Neural crest cell (in vitro differentiated cells): Measurements from ENCODE around the gene PACRG. TPM values are rescaled to one million over a fixed set of nuclear protein-coding genes. Genes with fewer than 3 reads are reported as not detected.

Source experiments
- DNase-seq: peaks from one replicate; pipeline ENCODE4 v3.0.0; 2021; ENCODE audit warnings: low read depth, mixed read lengths, low spot score
- H3K27ac Mint-ChIP-seq: one replicate; pipeline ENCODE4 v1.8.0; 2021; ENCODE audit warnings: mild to moderate bottlenecking, mixed read lengths; ENCODE audit not compliant: unreplicated experiment
- H3K27me3 Mint-ChIP-seq: 2 replicates; pipeline ENCODE4 v1.8.0; 2021; ENCODE audit warnings: low read depth, mild to moderate bottlenecking, mixed read lengths
- H3K36me3 Mint-ChIP-seq: 2 replicates; pipeline ENCODE4 v1.8.0; 2021; ENCODE audit warnings: low read depth, mild to moderate bottlenecking, mixed read lengths
- H3K4me1 Mint-ChIP-seq: 2 replicates; pipeline ENCODE4 v1.8.0; 2021; ENCODE audit warnings: mixed read lengths
- H3K4me3 Mint-ChIP-seq: one replicate; pipeline ENCODE4 v1.8.0; 2021; ENCODE audit warnings: mild to moderate bottlenecking, mixed read lengths
- H3K9me3 Mint-ChIP-seq: 2 replicates; pipeline ENCODE4 v1.8.0; 2021; ENCODE audit warnings: mixed read lengths
- CTCF ChIP-seq: fragments of 200-600 bp; sonication (generic); conservative IDR thresholded peaks from 2 replicates; pipeline ENCODE4 v1.5.0; 2021; ENCODE audit warnings: antibody characterized with exemption, mild to moderate bottlenecking
- total RNA-seq: library from RNA; stranded (reverse); gene quantifications from 2 replicates; pipeline ENCODE4 v1.2.1, GENCODE V29; 2021

Gene PACRG
- total RNA-seq, 1 donor from 2014 or later = 1.8 TPM

- Mint-ChIP-seq H3K9me3 (peaks cover 7% of the 10 kb centered on the region), H3K4me3 (peak overlapping the region; percentile 74), H3K27me3 (no peaks in the 10 kb centered on the region), H3K27ac (peak overlapping the region; percentile 87), H3K4me1 (peaks cover 70% of the 10 kb centered on the region), H3K36me3 (peaks cover 5% of the 10 kb centered on the region)
- TF ChIP-seq CTCF = no peak
- DNase-seq = no peak
These were observed 129.6 kb downstream of the PACRG start for GRCh38 chr6:162857326-162857725.

- Mint-ChIP-seq H3K4me3 (no peak overlapping the region), H3K27me3 (no peaks in the 10 kb centered on the region), H3K36me3 (peaks cover 5% of the 10 kb centered on the region), H3K4me1 (peaks cover 28% of the 10 kb centered on the region), H3K27ac (no peak overlapping the region), H3K9me3 (peaks cover 8% of the 10 kb centered on the region)
- no peak for DNase-seq
- no peak for TF ChIP-seq CTCF
These were observed 134.7 kb downstream of the PACRG start for GRCh38 chr6:162862462-162862861.

- Mint-ChIP-seq H3K9me3 (peaks cover 9% of the 10 kb centered on the region), H3K4me1 (peaks cover 23% of the 10 kb centered on the region), H3K27me3 (no peaks in the 10 kb centered on the region), H3K4me3 (no peak overlapping the region), H3K36me3 (peaks cover 4% of the 10 kb centered on the region), H3K27ac (no peak overlapping the region)
- no peak for DNase-seq
- no peak for TF ChIP-seq CTCF
These were observed 135.2 kb downstream of the PACRG start for GRCh38 chr6:162862941-162863340.

- Mint-ChIP-seq H3K27ac (no peak overlapping the region), H3K9me3 (peaks cover 5% of the 10 kb centered on the region)
- TF ChIP-seq CTCF = no peak
These were observed 136.0 kb downstream of the PACRG start for GRCh38 chr6:162863821-162864220.

GRCh38 chr6:162864911-162865310, 137.1 kb downstream of the PACRG start:
- TF ChIP-seq CTCF = no peak
- peaks cover 3% of the 10 kb centered on the region for H3K9me3 Mint-ChIP-seq
- DNase-seq = no peak
- H3K4me1 Mint-ChIP-seq = peaks cover 11% of the 10 kb centered on the region
- H3K27ac Mint-ChIP-seq = no peak overlapping the region
- H3K36me3 Mint-ChIP-seq = no peaks in the 10 kb centered on the region
- H3K27me3 Mint-ChIP-seq = no peaks in the 10 kb centered on the region
- H3K4me3 Mint-ChIP-seq = no peak overlapping the region

More at GRCh38 chr6:162863821-162864220, 136.0 kb downstream of the PACRG start:
- Mint-ChIP-seq H3K4me1 (peaks cover 18% of the 10 kb centered on the region), H3K27me3 (no peaks in the 10 kb centered on the region), H3K36me3 (no peaks in the 10 kb centered on the region), H3K4me3 (no peak overlapping the region)
- no peak for DNase-seq

GRCh38 chr6:162866656-162867055, 138.9 kb downstream of the PACRG start:
- H3K27me3 Mint-ChIP-seq = no peaks in the 10 kb centered on the region
- TF ChIP-seq CTCF = no peak
- H3K4me1 Mint-ChIP-seq = peaks cover 7% of the 10 kb centered on the region

More at GRCh38 chr6:162866656-162867055, 138.9 kb downstream of the PACRG start:
- H3K9me3 Mint-ChIP-seq = peaks cover 3% of the 10 kb centered on the region
- no peak overlapping the region for H3K27ac Mint-ChIP-seq
- no peak for DNase-seq
- no peak overlapping the region for H3K4me3 Mint-ChIP-seq
- no peaks in the 10 kb centered on the region for H3K36me3 Mint-ChIP-seq
